SK-N-SH (cell line): ENCODE measurements around the gene PLPP6. TPM values are rescaled to one million over a fixed set of nuclear protein-coding genes. Genes with fewer than 3 reads are reported as not detected.
A peak's percentile ranks its signal among the peaks of the same experiment; 100 is the strongest.

Experiments used
- CTCF ChIA-PET: fragments of 300-600, 350-600 bp; formaldehyde crosslinking; extraction: SDS; loops from one replicate; lab custom pipeline; 2021; lab: Yijun Ruan, JAX
- POLR2A ChIA-PET: fragments of 350-600 bp; sonication (Branson Sonifier 250); formaldehyde crosslinking; extraction: SDS; loops from one replicate; lab custom pipeline; 2020; ENCODE audit warnings: antibody characterized with exemption, inconsistent platforms; lab: Yijun Ruan, JAX
- DNase-seq: peaks from one replicate; pipeline ENCODE4 v3.0.0; 2012
- H2AFZ ChIP-seq: fragments of 200-600 bp; sonication (generic); 2 replicates; pipeline ENCODE4 v1.8.1; 2016; ENCODE audit warnings: antibody characterized with exemption, mild to moderate bottlenecking, low read depth
- H3F3A ChIP-seq: fragments of 200-600 bp; sonication (generic); replicated peaks from 2 replicates; pipeline ENCODE3; 2016; ENCODE audit warnings: antibody characterized with exemption, mild to moderate bottlenecking; ENCODE audit not compliant: insufficient read depth
- H3K27ac ChIP-seq, 2 experiments: fragments of 200-500 bp in 1 of 2; fragments of 200-600 bp in 1 of 2; sonication (Bioruptor generic) in 1 of 2; sonication (generic), shearing (Covaris generic) in 1 of 2; 2 replicates each; pipeline versions ENCODE4 v1.5.1 to v1.6.1; 2014 to 2016; ENCODE audit warnings: low read depth in 2 of 2, inconsistent platforms in 1 of 2, low read length in 1 of 2, mild to moderate bottlenecking in 1 of 2, mixed read lengths in 1 of 2
- H3K27me3 ChIP-seq: fragments of 200-600 bp; sonication (generic), shearing (Covaris generic); 2 replicates; pipeline ENCODE4 v1.6.1; 2016; ENCODE audit warnings: mixed run types; ENCODE audit not compliant: insufficient read depth
- H3K36me3 ChIP-seq, 2 experiments: fragments of 200-500 bp in 1 of 2; fragments of 200-600 bp in 1 of 2; sonication (Bioruptor generic) in 1 of 2; sonication (generic) in 1 of 2; replicated peaks in 1 of 2; 2 replicates each; pipeline versions ENCODE3 to v1.5.1; 2014 to 2016; ENCODE audit warnings: low read length in 1 of 2, mild to moderate bottlenecking in 1 of 2; ENCODE audit not compliant: insufficient read depth in 2 of 2, control insufficient read depth in 1 of 2
- H3K4me1 ChIP-seq, 2 experiments: fragments of 200-500 bp in 1 of 2; fragments of 200-600 bp in 1 of 2; sonication (Bioruptor generic) in 1 of 2; sonication (generic), shearing (Covaris generic) in 1 of 2; 2 replicates each; pipeline versions ENCODE4 v1.5.1 to v1.6.1; 2014 to 2016; ENCODE audit warnings: low read depth in 1 of 2, low read length in 1 of 2, mixed run types in 1 of 2; ENCODE audit not compliant: insufficient read depth in 2 of 2, control insufficient read depth in 1 of 2
- H3K4me2 ChIP-seq: fragments of 200-600 bp; sonication (generic), shearing (Covaris generic); 2 replicates; pipeline ENCODE4 v1.6.1; 2017; ENCODE audit warnings: mixed run types
- H3K4me3 ChIP-seq, 2 experiments: fragments of 200-500 bp in 1 of 2; fragments of 200-600 bp in 1 of 2; sonication (Bioruptor generic) in 1 of 2; sonication (generic), shearing (Covaris generic) in 1 of 2; 2 replicates each; pipeline versions ENCODE4 v1.5.1 to v1.8.1; 2014 to 2016; ENCODE audit warnings: low read depth in 2 of 2, inconsistent platforms in 1 of 2, low read length in 1 of 2, mild to moderate bottlenecking in 1 of 2, mixed read lengths in 1 of 2, moderate library complexity in 1 of 2
- H3K79me2 ChIP-seq: fragments of 200-600 bp; sonication (generic); 2 replicates; pipeline ENCODE4 v1.8.1; 2017; ENCODE audit warnings: mild to moderate bottlenecking; ENCODE audit not compliant: insufficient read depth
- H3K9ac ChIP-seq: fragments of 200-600 bp; sonication (generic); 2 replicates; pipeline ENCODE4 v1.6.1; 2017; ENCODE audit warnings: mixed run types
- H3K9me2 ChIP-seq: fragments of 200-600 bp; sonication (generic); 2 replicates; pipeline ENCODE4 v1.6.1; 2017; ENCODE audit warnings: mixed run types
- H3K9me3 ChIP-seq: fragments of 200-600 bp; sonication (generic); 2 replicates; pipeline ENCODE4 v1.6.1; 2017; ENCODE audit warnings: mixed run types, mild to moderate bottlenecking, moderate library complexity
- H4K20me1 ChIP-seq: fragments of 200-600 bp; sonication (generic); 2 replicates; pipeline ENCODE4 v1.6.1; 2017; ENCODE audit warnings: mild to moderate bottlenecking, mixed run types; ENCODE audit not compliant: insufficient read depth
- CTCF ChIP-seq: fragments of 200-600 bp; sonication (generic); IDR thresholded peaks from 2 replicates; pipeline ENCODE4 v1.6.1; 2017; ENCODE audit warnings: antibody characterized with exemption, mild to moderate bottlenecking, moderate library complexity
- EP300 ChIP-seq, 2 experiments: IDR thresholded peaks; 2 replicates each; pipeline versions ENCODE4 v1.4.0 to v1.6.1; 2012; ENCODE audit warnings: borderline replicate concordance in 1 of 2, low read depth in 1 of 2, low read length in 1 of 2
- FOSL2 ChIP-seq: IDR thresholded peaks from 2 replicates; pipeline ENCODE4 v1.4.0; 2012; ENCODE audit warnings: low read depth, mild to moderate bottlenecking, moderate library complexity, borderline replicate concordance
- FOXJ3 ChIP-seq: sonication (generic); formaldehyde crosslinking; IDR thresholded peaks from 2 replicates; pipeline ENCODE4 v1.5.1; 2020; ENCODE audit warnings: mild to moderate bottlenecking, missing genetic modification reagents
- FOXM1 ChIP-seq: IDR thresholded peaks from 2 replicates; pipeline ENCODE4 v1.4.0; 2012; ENCODE audit warnings: low read depth, mild to moderate bottlenecking
- GABPA ChIP-seq: IDR thresholded peaks from 2 replicates; pipeline ENCODE4 v1.4.0; 2012; ENCODE audit warnings: low read depth, mild to moderate bottlenecking
- IRF3 ChIP-seq: fragments of 150-350 bp; IDR thresholded peaks from 2 replicates; pipeline ENCODE4 v1.6.1; 2016; ENCODE audit warnings: mild to moderate bottlenecking, low read depth, low read length
- JUND ChIP-seq: IDR thresholded peaks from 2 replicates; pipeline ENCODE4 v1.4.0; 2012
- MAX ChIP-seq: IDR thresholded peaks from 2 replicates; pipeline ENCODE4 v1.4.0; 2012; ENCODE audit warnings: low read depth
- PBX3 ChIP-seq: IDR thresholded peaks from 2 replicates; pipeline ENCODE4; 2012
- SIN3A ChIP-seq: IDR thresholded peaks from 2 replicates; pipeline ENCODE4 v1.6.1; 2012; ENCODE audit warnings: low read depth, mild to moderate bottlenecking, low read length, moderate library complexity, borderline replicate concordance
- TCF12 ChIP-seq: IDR thresholded peaks from 2 replicates; pipeline ENCODE4 v1.4.0; 2012
- ZBTB33 ChIP-seq: IDR thresholded peaks from 2 replicates; pipeline ENCODE4 v1.4.0; 2012; ENCODE audit warnings: low read depth, borderline replicate concordance
- WGBS: methylation state at CpG from one replicate; pipeline ENCODE4 v1.1.6; 2017; ENCODE audit warnings: low lambda C conversion rate; 5-methylcytosine and 5-hydroxymethylcytosine counted together
- polyA plus RNA-seq, 3 experiments: library from polyadenylated mRNA; depleted of rRNA; stranded (reverse); fragments of >200 nt; gene quantifications; 2 replicates each; pipeline ENCODE4 v1.2.3, GENCODE V29; 2012

The PLPP6 gene
- polyA plus RNA-seq, 1 of the 3 experiments (the other 2 are of a cell fraction): 8.8 TPM

GRCh38 chr9:4671737-4672136 lies 9.6 kb downstream of the PLPP6 start (continued):
- no peak for TF ChIP-seq IRF3
- TF ChIP-seq SIN3A: no peak
- no peak for TF ChIP-seq TCF12
- TF ChIP-seq MAX: no peak
- no peak for TF ChIP-seq EP300 (IDR thresholded peaks at IDR 0.05; ENCODE audit: borderline replicate concordance in 1 of 2, low read depth in 1 of 2, low read length in 1 of 2)
- no peak for TF ChIP-seq FOXM1
- TF ChIP-seq GABPA: no peak

GRCh38 chr9:4674783-4675182 lies 12.7 kb downstream of the PLPP6 start:
- Histone ChIP-seq H3K4me2 (no peak overlapping the region), H3K27ac (peak overlapping the region in 1 of 2 experiments; percentile 39; a peak in 1 of 4 replicates), H4K20me1 (no peaks in the 10 kb centered on the region), H3F3A (peaks cover 8% of the 10 kb centered on the region), H2AFZ (no peak overlapping the region), H3K79me2 (peaks cover 4% of the 10 kb centered on the region), H3K36me3 (no peaks in the 10 kb centered on the region), H3K27me3 (no peaks in the 10 kb centered on the region), H3K4me1 (peaks cover 0 to 2% of the 10 kb centered on the region in 2 experiments; a peak in 2 of 4 replicates), H3K4me3 (no peak overlapping the region), H3K9me3 (no peaks in the 10 kb centered on the region), H3K9ac (no peak overlapping the region), H3K9me2 (no peaks in the 10 kb centered on the region)
- CTCF ChIA-PET: interaction anchor here (0.9 to 1.6 kb wide), 2 partner anchors 9 to 12 kb away, joined by 5 to 10 read pairs; partner anchors contain the start of genes PLPP6 and SPATA6L
- POLR2A ChIA-PET: interaction anchor here (1.2 kb wide), 1 partner anchor 8 kb away, joined by 5 read pairs; the partner anchor contains the start of gene SPATA6L
- TF ChIP-seq FOSL2 (peak; percentile 43; the same call in 1 of the 2 replicates), JUND (0 out of 2 replicates have a peak, but pooled peaks have one; percentile 6), CTCF (no peak), TCF12 (peak; percentile 37; the same call in 1 of the 2 replicates)
- DNase-seq: no peak

- H2AFZ ChIP-seq: no peak overlapping the region
- H4K20me1 ChIP-seq: no peaks in the 10 kb centered on the region
- TF ChIP-seq FOXJ3: no peak
- no peak for TF ChIP-seq FOXM1
- no peak for TF ChIP-seq ZBTB33
- TF ChIP-seq PBX3: no peak
- H3K9me2 ChIP-seq: no peaks in the 10 kb centered on the region
- ChIA-PET POLR2A (no interaction called here), CTCF (interaction anchor here (1.0 kb wide), 1 partner anchor 11 kb away, joined by 5 read pairs; the partner anchor contains the start of gene SPATA6L)
- H3K27me3 ChIP-seq: no peaks in the 10 kb centered on the region
- H3K79me2 ChIP-seq: peaks cover 30% of the 10 kb centered on the region
- DNase-seq: no peak
- H3K4me1 ChIP-seq: peaks cover 3 to 5% of the 10 kb centered on the region in 2 experiments; a peak in 3 of 4 replicates
- peaks cover 14% of the 10 kb centered on the region for H3F3A ChIP-seq
- no peak overlapping the region for H3K27ac ChIP-seq
- H3K9ac ChIP-seq: no peak overlapping the region
- H3K9me3 ChIP-seq: no peaks in the 10 kb centered on the region
- H3K4me3 ChIP-seq: no peak overlapping the region
- H3K4me2 ChIP-seq: no peak overlapping the region
- no peaks in the 10 kb centered on the region for H3K36me3 ChIP-seq
- 89% methylated on average over 3 of the region's 3 CpGs for WGBS
These were observed 15.3 kb downstream of the PLPP6 start for GRCh38 chr9:4677392-4677791.
